ENCODE results near the gene ISX. TPM values are rescaled to one million over a fixed set of nuclear protein-coding genes. Genes with fewer than 3 reads are reported as not detected.

Gene ISX
- total and polyA plus RNA-seq, 10 of the 15 experiments (the other 5 are each of a cell fraction or from before 2014, with no cell fraction given), result 0.05 to 0.66 (median 0.25) TPM

GRCh38 chr22:35043934-35044319 is 22.0 kb upstream of the ISX start:
- SMC1A ChIA-PET (ENCODE audit: uncharacterized antibody, unreplicated experiment), result interaction anchor here (0.6 to 5.7 kb wide), 16 partner anchors 9 to 215 kb away, joined by 3 to 37 read pairs (median 5); no protein-coding TSS in a partner anchor
- H4K20me1 ChIP-seq (ENCODE audit: control insufficient read depth, insufficient read depth), result no peaks in the 10 kb centered on the region
- FAIRE-seq, result no peak
- CTCF ChIA-PET, result interaction anchor here (0.8 to 7.1 kb wide), 17 partner anchors 9 to 187 kb away, joined by 3 to 69 read pairs (median 4); no protein-coding TSS in a partner anchor
- no peak; the same call in 2 of the 3 replicates for ATAC-seq
- H3K4me1 ChIP-seq (ENCODE audit: control insufficient read depth, insufficient read depth, low read length), result peaks cover 21% of the 10 kb centered on the region
- in situ Hi-C loops (cut with MboI) (loop anchor here (5.0 kb wide), 1 partner anchor 98 kb away; no protein-coding TSS in a partner anchor), intact Hi-C loops (cut with micrococcal nuclease; ENCODE audit: unreplicated experiment) (loop anchor here (1.0 kb wide), 2 partner anchors 97 to 106 kb away; no protein-coding TSS in a partner anchor)
- no peak overlapping the region for H3K4me2 ChIP-seq (ENCODE audit: control insufficient read depth, insufficient read depth)
- TF ChIP-seq RUNX3 (IDR thresholded peaks at IDR 0.05; ENCODE audit: low read length), result no peak
- TF ChIP-seq ZZZ3 (IDR thresholded peaks at IDR 0.05; ENCODE audit: control insufficient read depth, insufficient read length, low read depth), result no peak
- no peaks in the 10 kb centered on the region for H3K27me3 ChIP-seq (replicated peaks in 1 of 2; ENCODE audit: control insufficient read depth in 2 of 2, insufficient read depth in 2 of 2, low read length in 1 of 2)
- no peak overlapping the region for H3K9ac ChIP-seq (ENCODE audit: control insufficient read depth, insufficient read depth, low read length)
- H3K79me2 ChIP-seq (ENCODE audit: control insufficient read depth, insufficient read depth, low read length), result no peaks in the 10 kb centered on the region
- no peaks in the 10 kb centered on the region for H3K36me3 ChIP-seq (ENCODE audit: control insufficient read depth in 2 of 2, insufficient read depth in 2 of 2, low read length in 1 of 2)
- no TSS peak for BruUV-seq (replicated peaks)
- POLR2A ChIA-PET, result no interaction called here
- no peak overlapping the region for H3K27ac ChIP-seq (ENCODE audit: control insufficient read depth, insufficient read depth)
- WGBS (ENCODE audit: insufficient coverage, insufficient replicate concordance, low lambda C conversion rate, missing lambda C conversion rate), result 50% methylated on average over 2 of the region's 2 CpGs
- no peak overlapping the region for H3K4me3 ChIP-seq
- peaks cover 8% of the 10 kb centered on the region; the same call in 1 of the 3 replicates for H3K9me3 ChIP-seq (replicated peaks; ENCODE audit: control insufficient read depth, insufficient read depth, low read length)
- H2AFZ ChIP-seq (ENCODE audit: control insufficient read depth, low read depth, low read length), result no peak overlapping the region
- no peak for DNase-seq (ENCODE audit: low read depth, low spot score)
- RAD21 ChIA-PET (ENCODE audit: unreplicated experiment), result interaction anchor here (0.6 to 3.9 kb wide), 10 partner anchors 17 to 106 kb away, joined by 3 to 32 read pairs (median 6); no protein-coding TSS in a partner anchor

DNA sequence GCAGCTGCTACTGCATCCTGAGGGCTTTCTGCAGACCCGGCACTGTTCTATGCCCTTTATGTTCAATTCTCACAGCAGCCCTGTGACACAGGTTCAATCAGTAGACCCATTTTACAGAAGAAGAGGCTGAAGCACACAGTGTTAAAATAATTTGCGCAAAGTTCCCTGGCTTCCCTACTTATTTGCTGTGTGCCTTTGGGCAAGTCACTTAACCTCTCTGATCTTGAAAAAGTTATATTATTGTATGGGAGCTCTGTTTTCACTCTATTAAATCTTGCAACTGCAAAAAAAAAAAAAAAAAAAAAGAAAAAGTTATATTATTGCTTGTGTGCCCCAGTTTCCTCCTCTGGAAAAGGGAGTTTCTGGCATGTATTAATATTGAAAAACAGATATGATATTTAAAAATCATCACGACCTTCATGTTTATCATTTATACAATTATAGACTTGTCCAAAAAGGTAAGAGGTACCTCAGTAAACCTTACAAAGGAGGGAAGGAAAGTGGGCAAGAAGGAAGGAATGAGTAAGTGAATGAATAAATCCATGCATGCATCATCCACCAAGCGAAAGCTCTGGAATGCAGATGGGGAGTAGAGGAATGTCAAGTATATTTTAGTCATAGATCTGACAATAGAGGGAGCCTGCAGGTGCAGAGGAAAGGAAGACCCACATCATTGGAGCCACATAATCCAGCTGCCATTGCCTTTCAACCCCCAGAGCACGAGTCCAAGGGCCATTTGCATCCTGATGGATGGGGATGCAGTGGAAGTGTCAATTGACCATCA is 21.2 kb upstream of the ISX start:
- no peaks in the 10 kb centered on the region for H3K27me3 ChIP-seq (replicated peaks in 1 of 2; ENCODE audit: control insufficient read depth in 2 of 2, insufficient read depth in 2 of 2, low read length in 1 of 2)
- 80% methylated on average over 5 of the region's 5 CpGs for WGBS (ENCODE audit: insufficient coverage, insufficient replicate concordance, low lambda C conversion rate, missing lambda C conversion rate)
- ChIA-PET RAD21 (ENCODE audit: unreplicated experiment) (interaction anchor here (1.3 to 3.9 kb wide), 7 partner anchors 76 to 105 kb away, joined by 5 to 32 read pairs (median 7); no protein-coding TSS in a partner anchor), SMC1A (ENCODE audit: uncharacterized antibody, unreplicated experiment) (interaction anchor here (0.8 to 5.7 kb wide), 12 partner anchors 8 to 106 kb away, joined by 3 to 37 read pairs (median 6); no protein-coding TSS in a partner anchor), CTCF (interaction anchor here (1.0 to 7.1 kb wide), 11 partner anchors 8 to 187 kb away, joined by 3 to 69 read pairs (median 4); no protein-coding TSS in a partner anchor), POLR2A (interaction anchor here (0.6 kb wide), 1 partner anchor 78 kb away, joined by 6 read pairs; no protein-coding TSS in a partner anchor)
- no peaks in the 10 kb centered on the region for H4K20me1 ChIP-seq (ENCODE audit: control insufficient read depth, insufficient read depth)
- H3K9me3 ChIP-seq (replicated peaks; ENCODE audit: control insufficient read depth, insufficient read depth, low read length), result peaks cover 11% of the 10 kb centered on the region; the same call in 1 of the 3 replicates
- H3K79me2 ChIP-seq (ENCODE audit: control insufficient read depth, insufficient read depth, low read length), result no peaks in the 10 kb centered on the region
- no TSS peak for BruUV-seq (replicated peaks)
- no peak overlapping the region for H2AFZ ChIP-seq (ENCODE audit: control insufficient read depth, low read depth, low read length)
- no peak for FAIRE-seq
- no peaks in the 10 kb centered on the region for H3K36me3 ChIP-seq (ENCODE audit: control insufficient read depth in 2 of 2, insufficient read depth in 2 of 2, low read length in 1 of 2)
- H3K9ac ChIP-seq (ENCODE audit: control insufficient read depth, insufficient read depth, low read length), result no peak overlapping the region
- DNase-seq (ENCODE audit: low read depth, low spot score), result no peak
- H3K4me3 ChIP-seq, result no peak overlapping the region
- no peak overlapping the region for H3K4me2 ChIP-seq (ENCODE audit: control insufficient read depth, insufficient read depth)
- in situ Hi-C loops (cut with MboI) (loop anchor here (5.0 kb wide), 1 partner anchor 98 kb away; no protein-coding TSS in a partner anchor), intact Hi-C loops (cut with micrococcal nuclease; ENCODE audit: unreplicated experiment) (no loop called here)
- TF ChIP-seq MYC (IDR thresholded peaks at IDR 0.05; ENCODE audit: insufficient read depth, insufficient read length, insufficient replicate concordance, low read length, severe bottlenecking) (no peak), IRF4 (IDR thresholded peaks at IDR 0.05; ENCODE audit: low read depth, low read length) (no peak), CBFB (IDR thresholded peaks at IDR 0.05; ENCODE audit: low read depth) (no peak), SMAD1 (IDR thresholded peaks at IDR 0.05; ENCODE audit: low read depth, partially characterized antibody) (no peak), YY1 (IDR thresholded peaks at IDR 0.05; ENCODE audit: low read depth, low read length) (no peak), GABPA (IDR thresholded peaks at IDR 0.05; ENCODE audit: low read depth) (no peak), RELB (IDR thresholded peaks at IDR 0.05; ENCODE audit: low read depth) (no peak)
- H3K27ac ChIP-seq (ENCODE audit: control insufficient read depth, insufficient read depth), result no peak overlapping the region
- no peak for ATAC-seq
- peaks cover 21% of the 10 kb centered on the region for H3K4me1 ChIP-seq (ENCODE audit: control insufficient read depth, insufficient read depth, low read length)

All from GM12878 (cell line).